ENCODE measurements around the gene KRTAP5-8. TPM values are rescaled to one million over a fixed set of nuclear protein-coding genes. Genes with fewer than 3 reads are reported as not detected.

KRTAP5-8 gene
- total RNA-seq, 1 experiment from 2014 or later, result not detected

- TF ChIP-seq POLR2A (IDR thresholded peaks at IDR 0.05; ENCODE audit: borderline replicate concordance, extremely low read depth, insufficient read depth, insufficient read length) (no peak), EGR1 (IDR thresholded peaks at IDR 0.05; ENCODE audit: low read depth) (no peak)
Observed at GRCh38 chr11:71530602-71531001, 7.2 kb upstream of the KRTAP5-8 start (continued).

GRCh38 chr11:71532036-71532610 lies 5.7 kb upstream of the KRTAP5-8 start:
- TF ChIP-seq, protein P1, sequence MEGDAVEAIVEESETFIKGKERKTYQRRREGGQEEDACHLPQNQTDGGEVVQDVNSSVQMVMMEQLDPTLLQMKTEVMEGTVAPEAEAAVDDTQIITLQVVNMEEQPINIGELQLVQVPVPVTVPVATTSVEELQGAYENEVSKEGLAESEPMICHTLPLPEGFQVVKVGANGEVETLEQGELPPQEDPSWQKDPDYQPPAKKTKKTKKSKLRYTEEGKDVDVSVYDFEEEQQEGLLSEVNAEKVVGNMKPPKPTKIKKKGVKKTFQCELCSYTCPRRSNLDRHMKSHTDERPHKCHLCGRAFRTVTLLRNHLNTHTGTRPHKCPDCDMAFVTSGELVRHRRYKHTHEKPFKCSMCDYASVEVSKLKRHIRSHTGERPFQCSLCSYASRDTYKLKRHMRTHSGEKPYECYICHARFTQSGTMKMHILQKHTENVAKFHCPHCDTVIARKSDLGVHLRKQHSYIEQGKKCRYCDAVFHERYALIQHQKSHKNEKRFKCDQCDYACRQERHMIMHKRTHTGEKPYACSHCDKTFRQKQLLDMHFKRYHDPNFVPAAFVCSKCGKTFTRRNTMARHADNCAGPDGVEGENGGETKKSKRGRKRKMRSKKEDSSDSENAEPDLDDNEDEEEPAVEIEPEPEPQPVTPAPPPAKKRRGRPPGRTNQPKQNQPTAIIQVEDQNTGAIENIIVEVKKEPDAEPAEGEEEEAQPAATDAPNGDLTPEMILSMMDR (IDR thresholded peaks at IDR 0.05 in 2 of 3, conservative IDR thresholded peaks at IDR 0.05 in 1 of 3; ENCODE audit: borderline replicate concordance in 1 of 3, insufficient read depth in 1 of 3, low read depth in 2 of 3, low read length in 2 of 3), result no peak
- TF ChIP-seq POLR2AphosphoS5 (IDR thresholded peaks at IDR 0.05; ENCODE audit: low read depth, low read length) (no peak), FOSL1 (IDR thresholded peaks at IDR 0.05; ENCODE audit: low read depth) (no peak), EZH2phosphoT487 (IDR thresholded peaks at IDR 0.05; ENCODE audit: borderline replicate concordance) (no peak), SRF (IDR thresholded peaks at IDR 0.05; ENCODE audit: low read depth) (no peak), EGR1 (IDR thresholded peaks at IDR 0.05; ENCODE audit: low read depth) (no peak), SIN3A (IDR thresholded peaks at IDR 0.05; ENCODE audit: low read depth) (no peak), ATF3 (IDR thresholded peaks at IDR 0.05) (no peak), EZH2 (IDR thresholded peaks at IDR 0.05) (no peak), ZBTB33 (IDR thresholded peaks at IDR 0.05; ENCODE audit: extremely low read depth, insufficient replicate concordance, low read length) (no peak), POLR2A (IDR thresholded peaks at IDR 0.05; ENCODE audit: borderline replicate concordance, extremely low read depth, insufficient read depth, insufficient read length) (no peak), ELF1 (IDR thresholded peaks at IDR 0.05; ENCODE audit: borderline replicate concordance, low read depth) (no peak), TCF7L2 (IDR thresholded peaks at IDR 0.05; ENCODE audit: borderline replicate concordance, extremely low read depth, insufficient read depth, insufficient read length) (no peak), YY1 (IDR thresholded peaks at IDR 0.05; ENCODE audit: extremely low read depth, insufficient replicate concordance, low read depth, low read length) (no peak), SP1 (IDR thresholded peaks at IDR 0.05; ENCODE audit: low read depth) (no peak), CEBPB (IDR thresholded peaks at IDR 0.05; ENCODE audit: low read depth) (no peak)
- Histone ChIP-seq H2AFZ (ENCODE audit: low read depth, low read length, poor library complexity, severe bottlenecking) (no peak overlapping the region), H3K4me2 (ENCODE audit: low read length) (no peak overlapping the region), H3K27me3 (ENCODE audit: insufficient read depth, low read length) (no peaks in the 10 kb centered on the region), H3K36me3 (ENCODE audit: control insufficient read depth in 1 of 2, insufficient read depth in 2 of 2, low read length in 2 of 2) (no peaks in the 10 kb centered on the region), H3K9ac (ENCODE audit: low read length) (no peak overlapping the region), H3K4me3 (replicated peaks in 1 of 2; ENCODE audit: low read depth in 1 of 2, low read length in 2 of 2) (no peak overlapping the region), H3K4me1 (ENCODE audit: control insufficient read depth in 1 of 2, insufficient read depth in 2 of 2, low read length in 2 of 2) (no peaks in the 10 kb centered on the region), H3K27ac (ENCODE audit: low read depth, low read length) (no peak overlapping the region), H4K20me1 (ENCODE audit: insufficient read depth) (no peaks in the 10 kb centered on the region), H3K79me2 (ENCODE audit: insufficient read depth, low read length) (no peaks in the 10 kb centered on the region), H3K9me2 (ENCODE audit: insufficient read depth) (no peaks in the 10 kb centered on the region), H3K9me3 (ENCODE audit: control insufficient read depth in 1 of 2, insufficient read depth in 1 of 2, low read depth in 1 of 2, low read length in 2 of 2) (no peaks in the 10 kb centered on the region)
- ATAC-seq (no peak), DNase-seq (ENCODE audit: low read depth, low spot score) (no peak)
- intact Hi-C loops (cut with micrococcal nuclease), result no loop called here
- POLR2A ChIA-PET, result no interaction called here
- CTCF ChIA-PET, result no interaction called here
- RAD21 ChIA-PET (ENCODE audit: low non-redundant PET in 1 of 2, low total read pairs in 2 of 2, uncharacterized antibody in 2 of 2, unreplicated experiment in 2 of 2), result no interaction called here
- BruUV-seq (replicated peaks), result no TSS peak

Data from HCT116 (cell line).